Sigmoid colon (tissue), 4 donors: ENCODE results near the gene TMEM203.

ENCODE experiments used
- CTCF ChIP-seq, 4 experiments: fragments of 450-650 bp in 3 of 4; fragments of 200-600 bp in 1 of 4; IDR thresholded peaks; one replicate each; pipeline ENCODE4 v1.5.1; 2016 to 2019; ENCODE audit warnings: antibody characterized with exemption in 4 of 4, mild to moderate bottlenecking in 3 of 4, moderate library complexity in 2 of 4
- EP300 ChIP-seq, 4 donors: sonication (generic); formaldehyde crosslinking; IDR thresholded peaks; one replicate each; pipeline ENCODE4 v1.6.1; 2017; ENCODE audit warnings: antibody characterized with exemption in 4 of 4
- POLR2A ChIP-seq, 2 donors: fragments of 450-650 bp; IDR thresholded peaks; one replicate each; pipeline ENCODE4 v1.6.1; 2016; ENCODE audit warnings: antibody characterized with exemption in 2 of 2, mild to moderate bottlenecking in 2 of 2, moderate library complexity in 2 of 2

DNA sequence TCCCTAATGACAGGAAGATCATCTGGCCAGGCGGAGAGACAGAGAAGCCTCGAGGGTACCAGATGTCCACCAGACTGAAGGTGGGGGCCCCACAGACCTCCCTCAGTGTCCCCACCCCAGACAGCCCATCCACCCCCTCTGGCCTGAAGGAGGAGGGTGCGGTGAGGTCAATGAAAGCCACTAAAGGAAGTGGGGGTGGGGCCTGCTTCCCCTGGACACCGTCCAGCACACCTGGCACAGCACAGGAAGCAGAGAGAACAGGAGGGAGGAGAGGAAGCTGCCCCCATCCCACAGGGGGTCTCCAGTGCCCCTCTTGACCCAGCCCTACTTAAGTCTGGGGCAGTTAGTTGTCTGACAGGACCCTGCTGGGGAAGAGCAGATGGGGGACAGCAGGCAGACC is 46.8 kb downstream of the TMEM203 start:
- TF ChIP-seq CTCF (IDR thresholded peaks at IDR 0.05) (no peak), POLR2A (IDR thresholded peaks at IDR 0.05) (no peak), EP300 (IDR thresholded peaks at IDR 0.05) (no peak)
